GM12878 (cell line): ENCODE results near the gene SPAST. TPM values are rescaled to one million over a fixed set of nuclear protein-coding genes. Genes with fewer than 3 reads are reported as not detected.

ENCODE experiments used
- CBX5 ChIP-seq: sonication (generic); IDR thresholded peaks from 2 replicates; pipeline ENCODE4 v1.6.1; 2016; ENCODE audit warnings: low read depth, moderate library complexity, mild to moderate bottlenecking, inconsistent platforms
- CHD1 ChIP-seq: IDR thresholded peaks from 2 replicates; pipeline ENCODE4 v1.6.1; 2012; ENCODE audit warnings: low read depth, low read length, improper control_type of control experiment
- EGR1 ChIP-seq, 2 experiments: IDR thresholded peaks; 1 replicate in 1 of 2; 2 replicates in 1 of 2; pipeline ENCODE4 v1.6.1; 2011 to 2012; ENCODE audit warnings: low read depth in 2 of 2, low read length in 2 of 2, borderline replicate concordance in 1 of 2, mild to moderate bottlenecking in 1 of 2, moderate library complexity in 1 of 2
- HDAC2 ChIP-seq: fragments of 200-600 bp; sonication (generic); IDR thresholded peaks from 2 replicates; pipeline ENCODE4 v1.6.1; 2017
- IKZF1 ChIP-seq: fragments of 450-650 bp; conservative IDR thresholded peaks from 2 replicates; pipeline ENCODE4 v1.6.1; 2017; ENCODE audit warnings: antibody characterized with exemption, mild to moderate bottlenecking
- JUNB ChIP-seq: IDR thresholded peaks from 2 replicates; pipeline ENCODE4 v1.6.1; 2016; ENCODE audit warnings: antibody characterized with exemption, mild to moderate bottlenecking
- JUND ChIP-seq: IDR thresholded peaks from 2 replicates; pipeline ENCODE4 v1.6.1; 2012; ENCODE audit warnings: low read depth, mild to moderate bottlenecking, low read length, improper control_type of control experiment, moderate library complexity
- LARP7 ChIP-seq: fragments of 450-650 bp; IDR thresholded peaks from 2 replicates; pipeline ENCODE4 v1.6.1; 2017; ENCODE audit warnings: mild to moderate bottlenecking
- NFIC ChIP-seq: IDR thresholded peaks from 2 replicates; pipeline ENCODE4 v1.6.1; 2012; ENCODE audit warnings: low read depth, mild to moderate bottlenecking, inconsistent platforms, low read length, moderate library complexity
- PAX5 ChIP-seq: IDR thresholded peaks from 2 replicates; pipeline ENCODE4 v1.6.1; 2011; ENCODE audit warnings: low read depth, low read length, borderline replicate concordance
- RAD51 ChIP-seq: fragments of 450-650 bp; IDR thresholded peaks from 2 replicates; pipeline ENCODE4 v1.6.1; 2016; ENCODE audit warnings: moderate library complexity, mild to moderate bottlenecking, inconsistent platforms
- SREBF1 ChIP-seq: IDR thresholded peaks from 2 replicates; pipeline ENCODE4 v1.6.1; 2012; ENCODE audit warnings: mild to moderate bottlenecking, low read length
- TCF7 ChIP-seq: IDR thresholded peaks from 2 replicates; pipeline ENCODE4 v1.6.1; 2014; ENCODE audit warnings: antibody characterized with exemption, borderline replicate concordance
- YBX1 ChIP-seq: fragments of 450-650 bp; IDR thresholded peaks from 2 replicates; pipeline ENCODE4 v1.6.1; 2016; ENCODE audit warnings: antibody characterized with exemption
- YY1 ChIP-seq: IDR thresholded peaks from 2 replicates; pipeline ENCODE4 v1.6.1; 2011; ENCODE audit warnings: low read depth, mild to moderate bottlenecking, low read length
- polyA plus RNA-seq, 11 experiments: library from polyadenylated mRNA; depleted of rRNA in 4 of 11; unstranded in 6 of 11; stranded (reverse) in 5 of 11; fragments of >200 nt; fragmentation: Nextera tagmentation in 4 of 11; fragmentation: Illumina TruSeq in 1 of 11; extraction: Ambion mirVana in 4 of 11; extraction: Trizol in 1 of 11; gene quantifications; 1 replicate in 1 of 11; 2 replicates in 10 of 11; pipeline versions ENCODE4 v1.2.1 to v1.2.3, GENCODE V29; 2011 to 2016; ENCODE audit warnings: inconsistent platforms in 2 of 11, missing spikeins in 2 of 11, low read depth in 1 of 11
- total RNA-seq, 4 experiments: library from RNA; depleted of rRNA in 3 of 4; stranded (reverse); fragments of >200 nt in 3 of 4; fragmentation: Illumina TruSeq in 1 of 4; extraction: Trizol in 1 of 4; gene quantifications; 2 replicates each; pipeline versions ENCODE4 v1.2.1 to v1.2.3, GENCODE V29; 2013 to 2021
- TF ChIP-seq, protein P1 (sequence below): fragments of 450-650 bp; formaldehyde crosslinking; IDR thresholded peaks from 2 replicates; pipeline ENCODE4 v1.5.0; 2022; ENCODE audit warnings: mild to moderate bottlenecking, missing genetic modification characterization
- TF ChIP-seq, protein P2 (sequence below): IDR thresholded peaks from 2 replicates; pipeline ENCODE4 v1.6.1; 2012; ENCODE audit warnings: low read depth, low read length, improper control_type of control experiment
- TF ChIP-seq, protein P3 (sequence below): fragments of 150-350 bp; IDR thresholded peaks from 2 replicates; pipeline ENCODE4 v1.6.1; 2014; ENCODE audit warnings: mild to moderate bottlenecking, low read depth, low read length
- TF ChIP-seq, protein P4 (sequence below): fragments of 450-650 bp; IDR thresholded peaks from 2 replicates; pipeline ENCODE4 v1.6.1; 2017; ENCODE audit warnings: mild to moderate bottlenecking, moderate library complexity

The SPAST gene
- total and polyA plus RNA-seq, 10 of the 15 experiments (the other 5 are each of a cell fraction or from before 2014, with no cell fraction given), result 4.3 to 21.3 (median 10.0) TPM

DNA sequence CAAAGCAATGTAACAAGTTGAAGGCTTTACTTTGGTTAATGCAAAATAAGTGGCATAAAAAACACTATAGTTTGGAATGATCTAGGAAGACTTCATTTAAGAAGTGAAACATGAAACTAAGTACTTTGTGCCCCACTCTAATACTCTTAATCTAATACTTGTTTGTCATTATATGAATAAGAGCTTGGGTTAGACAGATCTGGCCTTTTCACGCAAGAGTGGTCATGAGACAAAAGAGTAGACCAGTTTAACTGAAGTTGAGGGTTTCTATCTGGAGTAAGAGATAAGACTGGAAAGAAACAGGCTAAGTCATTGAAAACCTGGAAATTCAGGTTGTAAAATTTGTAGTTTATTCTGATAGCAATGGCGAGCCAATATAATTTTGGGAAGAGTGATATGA, 105.2 kb downstream of the SPAST start (continued):
- TF ChIP-seq CHD1 (no peak), NFIC (peak; percentile 50; the same call in 1 of the 2 replicates), JUND (no peak), CBX5 (no peak), HDAC2 (no peak), LARP7 (no peak), TCF7 (no peak), IKZF1 (no peak), EGR1 (IDR thresholded peaks at IDR 0.05; ENCODE audit: borderline replicate concordance in 1 of 2, low read depth in 2 of 2, low read length in 2 of 2) (no peak), JUNB (peak; percentile 69), SREBF1 (no peak), RAD51 (no peak), PAX5 (peak; percentile 81; the same call in 1 of the 2 replicates), YY1 (no peak), YBX1 (no peak)
- TF ChIP-seq, protein P1, sequence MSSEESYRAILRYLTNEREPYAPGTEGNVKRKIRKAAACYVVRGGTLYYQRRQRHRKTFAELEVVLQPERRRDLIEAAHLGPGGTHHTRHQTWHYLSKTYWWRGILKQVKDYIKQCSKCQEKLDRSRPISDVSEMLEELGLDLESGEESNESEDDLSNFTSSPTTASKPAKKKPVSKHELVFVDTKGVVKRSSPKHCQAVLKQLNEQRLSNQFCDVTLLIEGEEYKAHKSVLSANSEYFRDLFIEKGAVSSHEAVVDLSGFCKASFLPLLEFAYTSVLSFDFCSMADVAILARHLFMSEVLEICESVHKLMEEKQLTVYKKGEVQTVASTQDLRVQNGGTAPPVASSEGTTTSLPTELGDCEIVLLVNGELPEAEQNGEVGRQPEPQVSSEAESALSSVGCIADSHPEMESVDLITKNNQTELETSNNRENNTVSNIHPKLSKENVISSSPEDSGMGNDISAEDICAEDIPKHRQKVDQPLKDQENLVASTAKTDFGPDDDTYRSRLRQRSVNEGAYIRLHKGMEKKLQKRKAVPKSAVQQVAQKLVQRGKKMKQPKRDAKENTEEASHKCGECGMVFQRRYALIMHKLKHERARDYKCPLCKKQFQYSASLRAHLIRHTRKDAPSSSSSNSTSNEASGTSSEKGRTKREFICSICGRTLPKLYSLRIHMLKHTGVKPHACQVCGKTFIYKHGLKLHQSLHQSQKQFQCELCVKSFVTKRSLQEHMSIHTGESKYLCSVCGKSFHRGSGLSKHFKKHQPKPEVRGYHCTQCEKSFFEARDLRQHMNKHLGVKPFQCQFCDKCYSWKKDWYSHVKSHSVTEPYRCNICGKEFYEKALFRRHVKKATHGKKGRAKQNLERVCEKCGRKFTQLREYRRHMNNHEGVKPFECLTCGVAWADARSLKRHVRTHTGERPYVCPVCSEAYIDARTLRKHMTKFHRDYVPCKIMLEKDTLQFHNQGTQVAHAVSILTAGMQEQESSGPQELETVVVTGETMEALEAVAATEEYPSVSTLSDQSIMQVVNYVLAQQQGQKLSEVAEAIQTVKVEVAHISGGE, result no peak
- TF ChIP-seq, protein P2, sequence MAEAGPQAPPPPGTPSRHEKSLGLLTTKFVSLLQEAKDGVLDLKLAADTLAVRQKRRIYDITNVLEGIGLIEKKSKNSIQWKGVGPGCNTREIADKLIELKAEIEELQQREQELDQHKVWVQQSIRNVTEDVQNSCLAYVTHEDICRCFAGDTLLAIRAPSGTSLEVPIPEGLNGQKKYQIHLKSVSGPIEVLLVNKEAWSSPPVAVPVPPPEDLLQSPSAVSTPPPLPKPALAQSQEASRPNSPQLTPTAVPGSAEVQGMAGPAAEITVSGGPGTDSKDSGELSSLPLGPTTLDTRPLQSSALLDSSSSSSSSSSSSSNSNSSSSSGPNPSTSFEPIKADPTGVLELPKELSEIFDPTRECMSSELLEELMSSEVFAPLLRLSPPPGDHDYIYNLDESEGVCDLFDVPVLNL, result no peak
- TF ChIP-seq, protein P3, sequence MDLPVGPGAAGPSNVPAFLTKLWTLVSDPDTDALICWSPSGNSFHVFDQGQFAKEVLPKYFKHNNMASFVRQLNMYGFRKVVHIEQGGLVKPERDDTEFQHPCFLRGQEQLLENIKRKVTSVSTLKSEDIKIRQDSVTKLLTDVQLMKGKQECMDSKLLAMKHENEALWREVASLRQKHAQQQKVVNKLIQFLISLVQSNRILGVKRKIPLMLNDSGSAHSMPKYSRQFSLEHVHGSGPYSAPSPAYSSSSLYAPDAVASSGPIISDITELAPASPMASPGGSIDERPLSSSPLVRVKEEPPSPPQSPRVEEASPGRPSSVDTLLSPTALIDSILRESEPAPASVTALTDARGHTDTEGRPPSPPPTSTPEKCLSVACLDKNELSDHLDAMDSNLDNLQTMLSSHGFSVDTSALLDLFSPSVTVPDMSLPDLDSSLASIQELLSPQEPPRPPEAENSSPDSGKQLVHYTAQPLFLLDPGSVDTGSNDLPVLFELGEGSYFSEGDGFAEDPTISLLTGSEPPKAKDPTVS, result no peak
- TF ChIP-seq, protein P4, sequence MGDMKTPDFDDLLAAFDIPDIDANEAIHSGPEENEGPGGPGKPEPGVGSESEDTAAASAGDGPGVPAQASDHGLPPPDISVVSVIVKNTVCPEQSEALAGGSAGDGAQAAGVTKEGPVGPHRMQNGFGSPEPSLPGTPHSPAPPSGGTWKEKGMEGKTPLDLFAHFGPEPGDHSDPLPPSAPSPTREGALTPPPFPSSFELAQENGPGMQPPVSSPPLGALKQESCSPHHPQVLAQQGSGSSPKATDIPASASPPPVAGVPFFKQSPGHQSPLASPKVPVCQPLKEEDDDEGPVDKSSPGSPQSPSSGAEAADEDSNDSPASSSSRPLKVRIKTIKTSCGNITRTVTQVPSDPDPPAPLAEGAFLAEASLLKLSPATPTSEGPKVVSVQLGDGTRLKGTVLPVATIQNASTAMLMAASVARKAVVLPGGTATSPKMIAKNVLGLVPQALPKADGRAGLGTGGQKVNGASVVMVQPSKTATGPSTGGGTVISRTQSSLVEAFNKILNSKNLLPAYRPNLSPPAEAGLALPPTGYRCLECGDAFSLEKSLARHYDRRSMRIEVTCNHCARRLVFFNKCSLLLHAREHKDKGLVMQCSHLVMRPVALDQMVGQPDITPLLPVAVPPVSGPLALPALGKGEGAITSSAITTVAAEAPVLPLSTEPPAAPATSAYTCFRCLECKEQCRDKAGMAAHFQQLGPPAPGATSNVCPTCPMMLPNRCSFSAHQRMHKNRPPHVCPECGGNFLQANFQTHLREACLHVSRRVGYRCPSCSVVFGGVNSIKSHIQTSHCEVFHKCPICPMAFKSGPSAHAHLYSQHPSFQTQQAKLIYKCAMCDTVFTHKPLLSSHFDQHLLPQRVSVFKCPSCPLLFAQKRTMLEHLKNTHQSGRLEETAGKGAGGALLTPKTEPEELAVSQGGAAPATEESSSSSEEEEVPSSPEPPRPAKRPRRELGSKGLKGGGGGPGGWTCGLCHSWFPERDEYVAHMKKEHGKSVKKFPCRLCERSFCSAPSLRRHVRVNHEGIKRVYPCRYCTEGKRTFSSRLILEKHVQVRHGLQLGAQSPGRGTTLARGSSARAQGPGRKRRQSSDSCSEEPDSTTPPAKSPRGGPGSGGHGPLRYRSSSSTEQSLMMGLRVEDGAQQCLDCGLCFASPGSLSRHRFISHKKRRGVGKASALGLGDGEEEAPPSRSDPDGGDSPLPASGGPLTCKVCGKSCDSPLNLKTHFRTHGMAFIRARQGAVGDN, result no peak
